Right lobe of liver (tissue), 4 donors: ENCODE measurements around the gene IRAK3.

ENCODE experiments used
- POLR2A ChIP-seq: fragments of 450-650 bp; IDR thresholded peaks from one replicate; pipeline ENCODE4 v1.6.1; 2017; ENCODE audit warnings: antibody characterized with exemption, mild to moderate bottlenecking
- TF ChIP-seq, protein P1 (sequence below), 4 donors: fragments of 200-600 bp in 3 of 4; fragments of 450-650 bp in 1 of 4; IDR thresholded peaks; one replicate each; pipeline versions ENCODE4 v1.5.1 to v1.8.0; 2016 to 2022; ENCODE audit warnings: antibody characterized with exemption in 4 of 4, mild to moderate bottlenecking in 2 of 4
- donor health status: DM: no; HTN: no; CAD: no.
- donor health status: DM: no; HTN: no; CAD: no.
- donor health status: DM: no; HTN: yes; CAD: no.

DNA sequence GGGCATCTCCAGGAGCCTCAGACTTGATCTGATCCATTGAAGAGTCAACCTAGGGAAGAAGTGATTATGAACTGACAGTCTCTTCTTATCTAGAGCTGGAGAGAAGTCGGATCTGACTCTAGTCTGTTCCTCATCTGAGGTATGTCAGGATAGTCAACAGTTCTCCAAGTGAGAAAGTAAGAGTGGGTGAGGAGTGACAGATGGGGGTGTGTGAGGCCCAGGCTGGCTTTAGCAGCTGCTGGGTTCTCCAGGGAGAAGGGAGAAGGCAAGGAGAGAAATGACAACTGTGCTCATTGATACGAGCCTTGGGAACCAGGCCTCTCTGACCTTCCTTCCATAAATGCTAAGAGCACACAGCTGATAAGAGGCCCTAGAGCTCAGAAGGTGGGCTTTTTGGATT, 53.3 kb downstream of the IRAK3 start:
- no peak for TF ChIP-seq POLR2A
- TF ChIP-seq, protein P1, sequence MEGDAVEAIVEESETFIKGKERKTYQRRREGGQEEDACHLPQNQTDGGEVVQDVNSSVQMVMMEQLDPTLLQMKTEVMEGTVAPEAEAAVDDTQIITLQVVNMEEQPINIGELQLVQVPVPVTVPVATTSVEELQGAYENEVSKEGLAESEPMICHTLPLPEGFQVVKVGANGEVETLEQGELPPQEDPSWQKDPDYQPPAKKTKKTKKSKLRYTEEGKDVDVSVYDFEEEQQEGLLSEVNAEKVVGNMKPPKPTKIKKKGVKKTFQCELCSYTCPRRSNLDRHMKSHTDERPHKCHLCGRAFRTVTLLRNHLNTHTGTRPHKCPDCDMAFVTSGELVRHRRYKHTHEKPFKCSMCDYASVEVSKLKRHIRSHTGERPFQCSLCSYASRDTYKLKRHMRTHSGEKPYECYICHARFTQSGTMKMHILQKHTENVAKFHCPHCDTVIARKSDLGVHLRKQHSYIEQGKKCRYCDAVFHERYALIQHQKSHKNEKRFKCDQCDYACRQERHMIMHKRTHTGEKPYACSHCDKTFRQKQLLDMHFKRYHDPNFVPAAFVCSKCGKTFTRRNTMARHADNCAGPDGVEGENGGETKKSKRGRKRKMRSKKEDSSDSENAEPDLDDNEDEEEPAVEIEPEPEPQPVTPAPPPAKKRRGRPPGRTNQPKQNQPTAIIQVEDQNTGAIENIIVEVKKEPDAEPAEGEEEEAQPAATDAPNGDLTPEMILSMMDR (IDR thresholded peaks at IDR 0.05), result no peak
